GM21360 (cell line): ENCODE data around the gene LRBA.
"Not testable (repeated sequence)": the region's sequence is repeated elsewhere in the genome, so short reads cannot be mapped to it uniquely, and the experiment has no call there.

Experiments used
- ATAC-seq: cut with Tn5 transposase; IDR thresholded peaks from one replicate; pipeline ENCODE4 v1.9.1; 2021; ENCODE audit warnings: mild to moderate bottlenecking, moderate library complexity; ENCODE audit not compliant: unreplicated experiment

The LRBA gene, protein sequence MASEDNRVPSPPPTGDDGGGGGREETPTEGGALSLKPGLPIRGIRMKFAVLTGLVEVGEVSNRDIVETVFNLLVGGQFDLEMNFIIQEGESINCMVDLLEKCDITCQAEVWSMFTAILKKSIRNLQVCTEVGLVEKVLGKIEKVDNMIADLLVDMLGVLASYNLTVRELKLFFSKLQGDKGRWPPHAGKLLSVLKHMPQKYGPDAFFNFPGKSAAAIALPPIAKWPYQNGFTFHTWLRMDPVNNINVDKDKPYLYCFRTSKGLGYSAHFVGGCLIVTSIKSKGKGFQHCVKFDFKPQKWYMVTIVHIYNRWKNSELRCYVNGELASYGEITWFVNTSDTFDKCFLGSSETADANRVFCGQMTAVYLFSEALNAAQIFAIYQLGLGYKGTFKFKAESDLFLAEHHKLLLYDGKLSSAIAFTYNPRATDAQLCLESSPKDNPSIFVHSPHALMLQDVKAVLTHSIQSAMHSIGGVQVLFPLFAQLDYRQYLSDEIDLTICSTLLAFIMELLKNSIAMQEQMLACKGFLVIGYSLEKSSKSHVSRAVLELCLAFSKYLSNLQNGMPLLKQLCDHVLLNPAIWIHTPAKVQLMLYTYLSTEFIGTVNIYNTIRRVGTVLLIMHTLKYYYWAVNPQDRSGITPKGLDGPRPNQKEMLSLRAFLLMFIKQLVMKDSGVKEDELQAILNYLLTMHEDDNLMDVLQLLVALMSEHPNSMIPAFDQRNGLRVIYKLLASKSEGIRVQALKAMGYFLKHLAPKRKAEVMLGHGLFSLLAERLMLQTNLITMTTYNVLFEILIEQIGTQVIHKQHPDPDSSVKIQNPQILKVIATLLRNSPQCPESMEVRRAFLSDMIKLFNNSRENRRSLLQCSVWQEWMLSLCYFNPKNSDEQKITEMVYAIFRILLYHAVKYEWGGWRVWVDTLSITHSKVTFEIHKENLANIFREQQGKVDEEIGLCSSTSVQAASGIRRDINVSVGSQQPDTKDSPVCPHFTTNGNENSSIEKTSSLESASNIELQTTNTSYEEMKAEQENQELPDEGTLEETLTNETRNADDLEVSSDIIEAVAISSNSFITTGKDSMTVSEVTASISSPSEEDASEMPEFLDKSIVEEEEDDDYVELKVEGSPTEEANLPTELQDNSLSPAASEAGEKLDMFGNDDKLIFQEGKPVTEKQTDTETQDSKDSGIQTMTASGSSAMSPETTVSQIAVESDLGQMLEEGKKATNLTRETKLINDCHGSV (N-terminal part only)

DNA sequence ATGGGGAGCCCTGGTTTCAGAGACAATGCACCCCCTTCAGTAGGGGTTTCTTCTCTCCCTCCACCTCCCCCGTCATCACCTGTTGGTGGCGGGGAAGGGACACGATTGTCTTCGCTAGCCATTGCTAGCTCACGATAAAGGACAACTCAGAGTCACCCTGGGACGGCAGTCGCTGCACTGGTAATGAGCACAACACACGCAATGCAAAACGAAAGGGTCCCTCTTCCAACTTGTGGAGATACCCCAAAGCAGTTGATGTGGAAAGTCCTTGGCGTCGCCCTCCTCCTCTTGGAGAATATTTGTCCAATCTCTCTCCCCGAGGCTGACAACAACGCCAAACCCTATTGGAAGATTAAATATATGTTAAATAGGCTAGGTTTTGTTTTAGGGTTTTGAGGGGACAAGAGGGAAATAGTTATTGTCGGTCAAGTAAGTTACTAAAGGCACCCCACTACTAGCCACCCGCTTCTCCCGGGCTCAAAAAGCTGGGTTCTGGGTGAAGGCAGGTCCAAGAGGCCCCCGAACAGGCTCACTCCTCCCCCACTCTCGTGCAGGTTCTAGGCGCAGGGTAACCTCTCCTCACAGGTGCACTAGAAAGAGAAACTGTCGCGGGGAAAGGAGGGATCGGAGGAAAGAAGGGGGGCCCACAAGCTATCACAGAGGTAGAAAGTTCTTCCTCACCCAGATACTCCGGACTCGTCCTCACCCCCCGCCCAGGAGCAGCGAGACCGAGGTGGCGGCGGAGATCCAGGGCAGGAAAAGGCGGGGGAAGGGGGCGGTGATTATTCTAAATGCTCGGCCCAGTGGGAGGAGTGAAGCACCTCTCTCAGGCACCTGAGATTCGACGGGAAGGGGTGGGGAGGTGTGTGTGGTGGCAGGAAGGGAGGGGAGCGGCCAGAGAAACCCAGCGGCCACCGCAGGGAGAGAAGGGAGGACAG is at the start of gene LRBA:
Gene LRBA (minus strand): TSS at position 764 of the 938 bp plus-strand sequence. CDS start 642 bp downstream, at position 122.
- ATAC-seq, result peak; percentile 62

GRCh38 chr4:151063143-151063542 is 48.1 kb upstream of the LRBA start:
- ATAC-seq, result not testable (repeated sequence)

- ATAC-seq, result no peak
Measured at GRCh38 chr4:151055539-151055938, 40.5 kb upstream of the LRBA start.

DNA sequence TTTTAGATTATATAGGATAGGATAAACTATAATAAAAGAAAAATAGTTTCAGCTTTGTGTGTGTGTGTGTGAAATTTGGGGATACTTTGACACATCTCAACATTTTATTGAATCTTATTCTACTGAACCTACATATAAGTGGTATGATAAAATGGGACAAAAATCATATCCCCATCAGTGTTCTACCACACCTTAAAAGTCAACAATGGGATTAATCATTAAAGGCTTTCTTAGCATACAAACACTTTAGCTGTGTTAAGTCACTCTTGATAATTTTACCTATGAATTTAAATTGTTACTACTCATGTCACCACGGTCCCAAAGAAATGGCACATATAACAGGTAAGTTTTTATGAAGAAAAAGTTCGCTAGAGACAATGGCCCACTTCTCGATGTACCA is 37.7 kb upstream of the LRBA start:
- peak; percentile 3 for ATAC-seq

GRCh38 chr4:151049430-151049884 is 34.4 kb upstream of the LRBA start:
- ATAC-seq, result no peak

- no peak for ATAC-seq
Measured at GRCh38 chr4:151048913-151049312, 33.8 kb upstream of the LRBA start.

DNA sequence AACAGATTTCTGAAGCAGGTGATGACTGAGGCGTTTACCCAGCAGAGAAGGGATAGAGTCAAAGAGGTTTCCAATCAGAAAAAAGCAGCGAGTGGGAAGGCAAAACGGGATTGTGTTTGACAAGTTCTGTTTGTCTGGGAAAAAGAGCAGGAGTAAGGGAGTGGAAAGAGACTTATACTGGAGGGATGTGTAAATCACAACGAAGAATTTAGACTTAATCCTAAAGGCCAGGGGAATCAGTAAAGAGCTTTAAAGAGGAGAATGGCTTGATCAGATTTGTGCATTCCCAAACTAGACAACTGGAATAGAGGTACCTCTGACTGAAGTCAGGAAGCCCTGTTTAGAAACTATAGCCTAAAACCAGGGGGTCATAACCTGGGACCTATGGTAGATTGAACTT is 31.5 kb upstream of the LRBA start:
- no peak for ATAC-seq

DNA sequence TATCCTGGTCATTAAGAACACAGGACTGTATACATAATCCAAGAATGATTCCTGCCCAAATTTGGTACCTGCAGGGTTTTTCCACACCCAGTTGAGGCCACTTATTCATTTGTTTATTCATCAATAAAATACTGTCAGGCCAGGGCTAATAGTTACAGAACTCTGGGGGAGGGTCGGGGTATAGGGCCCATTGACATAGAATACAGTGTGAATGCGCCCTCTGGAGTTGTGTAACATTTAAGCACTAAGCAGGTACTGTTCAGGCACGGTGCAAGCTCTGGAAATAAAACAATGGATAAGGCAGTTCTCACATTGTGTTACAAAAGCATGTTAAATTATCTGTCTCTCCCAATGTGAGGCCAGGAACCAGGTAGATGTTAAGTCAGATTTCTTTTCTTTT is 30.8 kb upstream of the LRBA start:
- ATAC-seq, result no peak

DNA sequence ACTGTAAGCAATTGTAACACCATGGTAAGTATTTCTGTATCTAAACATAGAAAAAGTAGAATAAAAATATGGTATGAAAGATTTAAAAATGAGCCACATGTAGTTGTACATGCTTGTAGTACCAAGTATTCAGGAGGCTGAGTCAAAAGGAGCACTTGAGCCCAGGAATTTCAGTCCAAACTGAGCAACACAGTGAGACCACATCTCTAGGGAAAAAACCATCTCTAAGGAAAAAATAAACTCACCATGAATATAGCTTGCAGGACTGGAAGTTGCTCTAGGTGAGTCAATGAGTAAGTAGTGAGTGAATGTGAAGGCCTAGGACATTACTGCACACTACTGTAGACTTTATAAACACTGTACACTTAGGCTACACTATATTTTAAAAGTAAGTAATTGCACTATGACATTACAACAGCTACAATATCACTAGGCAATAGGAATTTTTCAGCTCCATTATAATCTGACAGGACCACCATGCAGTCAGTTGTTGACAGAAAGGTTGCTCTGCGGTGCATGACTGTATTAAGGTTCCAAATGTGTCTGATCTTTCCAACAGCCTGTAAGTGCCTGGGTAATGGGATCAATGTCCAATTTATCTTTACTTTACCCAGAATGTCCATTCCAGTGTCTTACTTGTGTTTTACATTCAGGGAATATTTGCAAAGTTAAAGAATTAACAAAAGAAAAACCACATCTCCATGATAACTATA is 28.9 kb upstream of the LRBA start:
- no peak for ATAC-seq

- no peak for ATAC-seq
Measured at GRCh38 chr4:151039733-151040132, 24.6 kb upstream of the LRBA start.

- ATAC-seq, result no peak
Measured at GRCh38 chr4:151038452-151039157, 23.5 kb upstream of the LRBA start.

DNA sequence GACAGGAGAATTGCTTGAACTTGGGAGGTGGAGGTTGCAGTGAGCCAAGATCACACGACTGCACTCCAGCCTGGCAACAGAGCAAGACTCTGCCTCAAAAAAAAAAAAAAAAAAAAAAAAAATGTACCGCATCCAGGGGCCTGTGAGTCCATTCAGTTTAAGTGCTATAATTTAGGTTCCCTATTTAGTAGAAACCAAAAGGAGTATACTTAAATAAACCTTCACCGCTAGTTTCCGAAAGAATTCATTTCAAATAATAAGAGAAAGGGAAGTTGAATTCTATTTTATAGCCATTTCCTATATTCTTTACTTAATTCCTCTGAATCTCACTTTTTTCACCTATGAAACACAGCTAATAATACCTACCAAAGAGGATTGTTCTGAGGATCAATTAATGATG is 20.8 kb upstream of the LRBA start:
- no peak for ATAC-seq

DNA sequence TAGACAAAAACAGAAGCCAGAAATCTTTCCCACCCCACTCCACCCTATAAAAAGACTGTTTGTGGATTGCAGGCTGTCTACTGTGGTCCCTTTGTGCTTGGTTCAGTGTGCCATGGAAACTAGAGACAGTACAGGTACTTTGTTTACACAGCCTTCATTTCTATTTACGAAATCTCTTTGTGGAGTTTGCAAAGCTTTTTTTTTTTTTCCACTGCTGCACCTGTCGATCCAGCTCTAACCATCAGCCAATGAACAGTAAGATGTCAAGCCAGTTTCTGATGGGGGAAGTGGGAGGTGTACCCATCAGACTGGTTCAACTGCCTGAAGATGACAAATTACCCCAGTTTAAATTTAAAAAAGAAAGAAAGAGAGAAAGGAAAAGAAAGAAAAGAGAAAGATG is 20.2 kb upstream of the LRBA start:
- ATAC-seq, result no peak

- no peak for ATAC-seq
Measured at GRCh38 chr4:151034829-151035228, 19.7 kb upstream of the LRBA start.

DNA sequence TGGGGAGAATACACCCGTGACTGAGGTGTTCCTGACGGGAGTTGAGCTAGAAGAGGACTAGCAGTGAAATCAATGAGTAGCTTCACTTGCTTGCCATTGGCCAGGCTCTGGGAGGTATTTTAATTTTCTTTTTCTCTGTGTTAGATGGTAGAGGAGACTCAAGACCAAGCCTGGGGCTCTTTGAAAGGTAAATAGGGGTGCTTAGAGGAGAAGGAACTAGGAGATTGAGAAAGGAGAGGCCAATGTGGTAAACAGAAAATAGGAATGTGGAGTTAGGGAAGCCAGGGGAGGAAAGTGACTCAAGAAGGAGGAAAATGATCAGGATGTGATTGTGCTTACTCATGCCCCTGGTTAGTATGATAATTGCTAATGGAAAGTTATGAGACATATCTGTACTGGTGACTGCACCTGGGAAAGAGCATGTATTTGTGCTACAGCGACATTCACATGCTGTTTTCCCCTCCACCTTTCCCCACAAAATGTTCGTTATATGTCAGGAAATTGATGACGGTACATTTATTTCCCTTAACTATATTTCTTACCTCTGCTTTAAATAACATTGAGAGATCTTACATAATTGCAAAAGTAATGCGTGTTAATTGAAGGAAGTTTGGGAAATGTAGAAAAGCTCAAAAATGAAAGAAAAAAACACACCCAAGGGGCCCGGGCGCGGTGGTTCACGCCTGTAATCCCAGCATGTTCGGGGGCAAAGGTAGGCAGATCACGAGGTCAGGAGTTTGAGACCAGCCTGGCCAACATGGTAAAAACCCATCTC is 16.9 kb upstream of the LRBA start:
- peak; percentile 54 for ATAC-seq

DNA sequence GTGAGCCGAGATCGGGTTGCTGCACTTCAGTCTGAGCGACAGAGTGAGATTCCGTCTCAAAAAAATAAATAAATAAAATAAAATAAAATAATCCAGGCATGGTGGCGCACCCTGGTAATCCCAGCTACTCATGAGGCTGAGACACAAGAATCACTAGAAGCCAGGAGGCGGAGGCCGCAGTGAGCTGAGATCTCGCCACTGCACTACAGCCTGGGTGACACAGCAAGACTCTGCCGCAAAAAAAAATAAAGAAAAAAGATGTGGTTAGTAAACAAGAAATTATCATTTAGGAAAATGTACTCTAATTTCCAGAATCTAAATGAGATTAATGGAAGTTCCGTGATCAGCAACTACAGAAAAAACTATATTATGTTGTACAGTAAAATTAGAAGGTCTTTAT is 14.5 kb upstream of the LRBA start:
- no peak for ATAC-seq

- not testable (repeated sequence) for ATAC-seq
Measured at GRCh38 chr4:151029006-151029405, 13.9 kb upstream of the LRBA start.

DNA sequence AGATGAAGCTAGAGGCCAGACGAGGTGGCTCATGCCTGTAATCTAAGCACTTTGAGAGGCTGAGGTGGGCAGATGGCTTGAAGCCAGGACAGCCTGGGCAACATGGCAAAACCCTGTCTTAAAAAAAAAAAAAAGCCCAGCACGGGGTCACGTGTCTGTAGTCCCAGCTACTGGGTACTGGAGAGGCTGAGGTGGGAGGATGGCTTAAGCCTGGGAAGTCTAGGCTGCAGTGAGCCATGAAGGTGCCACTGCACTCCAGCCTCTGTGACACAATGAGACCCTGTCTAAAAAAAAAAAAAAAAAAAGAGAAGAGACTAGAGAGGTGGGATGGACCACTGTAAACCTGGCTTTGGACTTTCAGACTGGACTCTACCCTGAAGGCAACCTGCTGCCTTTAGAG is 10.7 kb upstream of the LRBA start:
- no peak for ATAC-seq
